ENCODE measurements around the gene WDR5.

Gene WDR5

GRCh38 chr9:134132208-134132870 is 3.5 kb upstream of the WDR5 start:
- DNase-seq (ENCODE audit: low spot score): no peak

GRCh38 chr9:134134949-134135342 is 936 bp upstream of the WDR5 start:
- peak; percentile 23 for DNase-seq (ENCODE audit: low spot score)

DNA sequence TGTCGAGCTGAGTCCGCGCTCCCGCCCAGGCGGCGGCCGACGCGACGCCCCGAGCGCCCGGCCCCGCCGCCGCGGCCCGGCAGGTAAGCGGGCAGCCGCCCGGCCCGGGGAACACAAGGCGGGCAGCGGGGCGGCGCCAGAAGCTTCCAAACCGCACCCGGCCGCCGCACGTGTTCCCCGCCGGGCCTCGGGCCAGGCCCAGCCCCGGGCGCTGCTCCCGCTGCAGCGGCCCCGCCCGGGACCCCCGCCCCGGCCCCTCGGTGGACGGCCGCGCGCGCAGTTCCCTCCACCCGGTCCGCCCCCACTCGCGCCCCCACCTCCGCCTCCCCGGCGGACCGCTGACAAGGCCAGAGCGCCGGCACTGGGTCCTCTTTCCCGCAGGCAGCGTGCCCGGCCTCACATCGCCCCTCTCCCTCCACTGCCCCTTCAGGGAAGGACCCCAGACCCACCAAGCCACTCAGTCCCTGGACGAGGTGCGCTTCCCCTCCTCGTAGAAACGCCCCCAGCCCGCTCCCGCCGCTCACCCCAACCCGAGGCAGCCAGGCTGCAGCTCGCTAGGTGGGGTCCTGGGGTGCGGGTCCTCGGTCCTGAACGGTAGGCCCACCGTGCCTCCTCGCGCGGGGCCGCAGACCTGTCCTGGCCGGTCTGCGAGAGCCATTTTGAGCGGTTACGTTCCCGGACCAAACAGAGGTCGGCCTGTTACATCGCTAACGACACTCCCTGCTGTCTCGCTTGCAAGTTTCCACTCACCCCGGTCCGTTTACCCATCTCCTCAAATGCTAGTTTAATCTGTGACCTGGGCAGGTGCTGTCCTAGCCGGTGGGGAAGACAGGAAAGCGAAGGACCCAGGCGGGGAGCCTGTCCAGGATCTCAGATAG is 475 bp downstream of the WDR5 start:
- DNase-seq (ENCODE audit: low spot score): no peak

GRCh38 chr9:134136996-134137299 is 1.1 kb downstream of the WDR5 start:
- DNase-seq (ENCODE audit: low spot score): no peak

GRCh38 chr9:134138292-134138691 is 2.4 kb downstream of the WDR5 start:
- DNase-seq (ENCODE audit: low spot score): no peak

GRCh38 chr9:134139081-134139480 is 3.2 kb downstream of the WDR5 start:
- no peak for DNase-seq (ENCODE audit: low spot score)

- DNase-seq (ENCODE audit: low spot score): no peak
Measured at GRCh38 chr9:134141906-134142305, 6.0 kb downstream of the WDR5 start.

DNA sequence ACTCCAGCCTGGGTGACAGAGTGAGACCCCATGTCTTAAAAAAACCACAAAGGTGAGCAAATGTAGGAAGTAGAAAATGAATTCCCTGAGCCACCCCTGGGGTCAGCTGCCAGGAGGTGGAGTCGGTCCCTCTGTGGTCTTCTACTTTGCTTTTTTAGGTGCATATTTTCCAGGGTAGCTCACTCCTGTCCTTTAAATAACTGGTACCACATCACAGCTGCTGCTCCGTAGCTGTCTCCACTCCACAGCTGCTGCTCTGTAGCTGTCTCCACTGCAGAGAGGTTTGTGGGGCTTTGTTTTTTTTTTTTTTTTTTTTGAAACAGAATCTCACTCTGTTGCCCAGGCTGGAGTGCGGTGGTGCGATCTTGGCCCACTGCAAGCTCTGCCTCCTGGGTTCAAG is 8.9 kb downstream of the WDR5 start:
- no peak for DNase-seq (ENCODE audit: low spot score)

DNA sequence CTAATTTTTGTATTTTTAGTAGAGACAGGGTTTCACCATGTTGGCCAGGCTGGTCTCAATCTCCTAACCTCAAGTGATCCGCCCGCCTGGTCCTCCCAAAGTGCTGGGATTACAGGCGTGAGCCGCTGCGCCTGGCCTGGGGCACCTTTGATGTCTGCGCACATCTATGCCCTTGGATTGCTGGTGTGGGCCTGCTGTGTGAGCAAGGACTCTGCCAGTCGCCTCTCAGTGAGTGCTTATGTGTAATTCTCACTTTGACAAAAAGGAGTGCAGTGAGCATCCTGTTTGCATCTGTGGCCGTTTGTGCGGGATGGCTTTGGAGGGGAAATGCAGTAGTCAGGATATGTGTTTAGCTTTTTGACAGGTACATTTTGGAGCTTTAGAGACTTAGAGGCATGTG is 9.4 kb downstream of the WDR5 start:
- DNase-seq (ENCODE audit: low spot score): no peak

DNA sequence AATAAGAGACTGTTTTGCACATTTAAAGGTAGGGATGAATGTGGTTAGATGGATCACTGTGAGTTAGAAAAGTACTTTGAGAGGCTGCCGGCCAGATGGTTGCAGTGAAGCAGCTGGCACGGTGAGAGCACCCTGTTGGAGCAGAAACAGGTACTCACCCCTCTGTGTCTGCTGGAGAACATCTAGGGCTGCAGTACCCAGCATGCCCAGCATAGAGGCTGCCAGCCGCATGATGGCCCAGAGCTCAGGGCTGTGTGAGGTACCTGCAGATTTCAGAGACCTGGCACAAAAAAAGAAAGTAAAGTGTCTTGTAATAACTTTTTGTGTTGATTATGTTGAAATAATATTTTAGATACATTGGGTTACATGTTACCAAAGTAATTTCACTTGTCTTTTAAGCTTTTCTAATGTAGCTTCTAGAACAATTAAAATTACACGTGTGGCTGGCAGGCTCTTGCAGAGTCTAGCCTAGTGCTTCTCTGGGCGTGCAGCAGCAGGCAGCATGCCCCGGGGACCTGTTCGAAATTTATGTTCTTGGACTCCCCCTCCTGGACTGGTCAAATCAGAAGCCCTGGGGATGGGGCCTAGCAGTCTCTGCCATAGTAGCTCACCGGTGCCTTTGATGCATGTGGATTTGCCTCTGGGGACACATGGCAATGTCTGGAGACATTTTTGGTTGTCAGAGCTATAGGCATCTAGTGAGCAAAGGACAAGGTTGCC is 11.1 kb downstream of the WDR5 start:
- no peak for DNase-seq (ENCODE audit: low spot score)

DNA sequence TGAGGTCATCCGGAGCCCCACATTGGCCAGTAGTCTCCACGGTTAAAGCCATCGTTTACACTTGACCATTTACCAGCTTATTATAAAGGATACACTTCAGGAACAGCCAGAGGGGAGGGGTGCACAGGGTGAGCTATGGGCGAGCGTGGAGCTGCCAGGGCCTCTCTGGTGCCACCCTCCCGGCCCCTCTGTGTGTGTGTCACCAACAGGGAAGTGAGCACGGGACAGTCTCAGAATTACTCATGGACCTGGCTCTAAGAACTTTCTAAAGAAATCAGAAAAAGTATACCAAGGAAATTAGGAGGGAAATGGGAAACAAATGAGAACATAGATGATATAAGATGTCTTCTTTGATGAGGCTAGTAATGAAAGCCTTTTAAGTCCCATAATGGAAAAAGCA is 13.5 kb downstream of the WDR5 start:
- DNase-seq (ENCODE audit: low spot score): no peak

GRCh38 chr9:134150557-134151214 is 14.8 kb downstream of the WDR5 start:
- DNase-seq (ENCODE audit: low spot score): no peak

DNA sequence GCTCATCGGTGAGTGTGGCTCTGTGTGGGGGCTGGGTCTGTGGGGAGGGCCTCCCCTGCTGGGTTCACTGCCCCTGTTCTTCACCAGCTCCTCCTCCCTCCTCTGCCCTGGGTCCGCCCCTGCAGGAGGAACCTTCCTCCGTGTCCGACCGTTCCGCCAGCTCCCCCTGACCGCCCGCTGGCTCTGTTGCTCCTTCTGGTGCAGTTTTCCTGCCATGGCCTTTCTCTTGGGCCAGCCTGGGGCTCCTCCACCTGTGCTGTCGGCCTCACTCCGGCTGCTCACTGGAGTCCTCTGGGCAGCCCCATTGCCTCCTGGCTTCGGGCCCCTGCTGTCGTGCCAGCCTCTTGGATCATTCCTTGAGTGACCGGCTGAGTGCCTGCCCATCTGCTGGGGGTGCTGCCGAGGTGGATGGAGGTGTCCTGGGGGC is 16.2 kb downstream of the WDR5 start:
- DNase-seq (ENCODE audit: low spot score): no peak

- DNase-seq (ENCODE audit: low spot score): no peak
Measured at GRCh38 chr9:134152488-134152887, 16.6 kb downstream of the WDR5 start.

- no peak for DNase-seq (ENCODE audit: low spot score)
Measured at GRCh38 chr9:134153450-134153849, 17.6 kb downstream of the WDR5 start.

GRCh38 chr9:134154262-134154701 is 18.4 kb downstream of the WDR5 start:
- no peak for DNase-seq (ENCODE audit: low spot score)

GRCh38 chr9:134155812-134156377 is 20.0 kb downstream of the WDR5 start:
- no peak for DNase-seq (ENCODE audit: low spot score)

- no peak for DNase-seq (ENCODE audit: low spot score)
Measured at GRCh38 chr9:134156564-134157377, 20.9 kb downstream of the WDR5 start.

GRCh38 chr9:134157378-134157885 is 21.6 kb downstream of the WDR5 start:
- DNase-seq (ENCODE audit: low spot score): no peak

- DNase-seq (ENCODE audit: low spot score): no peak
Measured at GRCh38 chr9:134158242-134158641, 22.4 kb downstream of the WDR5 start.

All from SW480 (cell line).